Measurements from ENCODE around the gene SLC22A23. TPM values are rescaled to one million over a fixed set of nuclear protein-coding genes. Genes with fewer than 3 reads are reported as not detected.

Gene SLC22A23
- total RNA-seq, 2 experiments from 2014 or later, result 13.4 to 13.6 TPM

- Histone ChIP-seq H3K36me3 (ENCODE audit: insufficient read depth, low read length) (no peaks in the 10 kb centered on the region), H3K9me3 (ENCODE audit: control insufficient read depth in 1 of 2, insufficient read depth in 1 of 2, low read length in 2 of 2) (no peaks in the 10 kb centered on the region), H3K4me3 (ENCODE audit: low read length) (no peak overlapping the region), H3K27ac (ENCODE audit: low read depth in 1 of 2, low read length in 2 of 2) (no peak overlapping the region), H3K4me1 (ENCODE audit: insufficient read depth, low read length) (no peaks in the 10 kb centered on the region), H3K27me3 (ENCODE audit: control insufficient read depth in 1 of 2, insufficient read depth in 2 of 2, low read length in 2 of 2) (no peaks in the 10 kb centered on the region)
- H3K27me3 Mint-ChIP-seq, result no peaks in the 10 kb centered on the region
- peaks cover 19% of the 10 kb centered on the region for H3K4me1 Mint-ChIP-seq (ENCODE audit: low read depth)
- ChIA-PET CTCF (interaction anchor here (0.5 kb wide), 1 partner anchor 665 kb away, joined by 4 read pairs; no protein-coding TSS in a partner anchor), POLR2A (no interaction called here)
- no peaks in the 10 kb centered on the region for H3K9me3 Mint-ChIP-seq
- no peak for DNase-seq
- intact Hi-C loops (cut with DNase I, micrococcal nuclease), result no loop called here
- H3K27ac Mint-ChIP-seq, result no peak overlapping the region
- ATAC-seq (ENCODE audit: poor library complexity), result no peak
- no peak overlapping the region for H3K4me3 Mint-ChIP-seq
- no peaks in the 10 kb centered on the region for H3K36me3 Mint-ChIP-seq (ENCODE audit: low read depth)
- TF ChIP-seq, protein P1, sequence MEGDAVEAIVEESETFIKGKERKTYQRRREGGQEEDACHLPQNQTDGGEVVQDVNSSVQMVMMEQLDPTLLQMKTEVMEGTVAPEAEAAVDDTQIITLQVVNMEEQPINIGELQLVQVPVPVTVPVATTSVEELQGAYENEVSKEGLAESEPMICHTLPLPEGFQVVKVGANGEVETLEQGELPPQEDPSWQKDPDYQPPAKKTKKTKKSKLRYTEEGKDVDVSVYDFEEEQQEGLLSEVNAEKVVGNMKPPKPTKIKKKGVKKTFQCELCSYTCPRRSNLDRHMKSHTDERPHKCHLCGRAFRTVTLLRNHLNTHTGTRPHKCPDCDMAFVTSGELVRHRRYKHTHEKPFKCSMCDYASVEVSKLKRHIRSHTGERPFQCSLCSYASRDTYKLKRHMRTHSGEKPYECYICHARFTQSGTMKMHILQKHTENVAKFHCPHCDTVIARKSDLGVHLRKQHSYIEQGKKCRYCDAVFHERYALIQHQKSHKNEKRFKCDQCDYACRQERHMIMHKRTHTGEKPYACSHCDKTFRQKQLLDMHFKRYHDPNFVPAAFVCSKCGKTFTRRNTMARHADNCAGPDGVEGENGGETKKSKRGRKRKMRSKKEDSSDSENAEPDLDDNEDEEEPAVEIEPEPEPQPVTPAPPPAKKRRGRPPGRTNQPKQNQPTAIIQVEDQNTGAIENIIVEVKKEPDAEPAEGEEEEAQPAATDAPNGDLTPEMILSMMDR (IDR thresholded peaks at IDR 0.05), result no peak
Observed at GRCh38 chr6:3340894-3341293, 116.0 kb downstream of the SLC22A23 start.

- Mint-ChIP-seq H3K4me1 (ENCODE audit: low read depth) (peaks cover 19% of the 10 kb centered on the region), H3K27ac (no peak overlapping the region), H3K4me3 (no peak overlapping the region), H3K36me3 (ENCODE audit: low read depth) (no peaks in the 10 kb centered on the region), H3K9me3 (no peaks in the 10 kb centered on the region), H3K27me3 (no peaks in the 10 kb centered on the region)
- Histone ChIP-seq H3K4me1 (ENCODE audit: insufficient read depth, low read length) (no peaks in the 10 kb centered on the region), H3K36me3 (ENCODE audit: insufficient read depth, low read length) (no peaks in the 10 kb centered on the region), H3K9me3 (ENCODE audit: control insufficient read depth in 1 of 2, insufficient read depth in 1 of 2, low read length in 2 of 2) (no peaks in the 10 kb centered on the region), H3K4me3 (ENCODE audit: low read length) (no peak overlapping the region), H3K27me3 (ENCODE audit: control insufficient read depth in 1 of 2, insufficient read depth in 2 of 2, low read length in 2 of 2) (no peaks in the 10 kb centered on the region), H3K27ac (ENCODE audit: low read depth in 1 of 2, low read length in 2 of 2) (no peak overlapping the region)
- ChIA-PET CTCF (no interaction called here), POLR2A (no interaction called here)
- ATAC-seq (ENCODE audit: poor library complexity), result no peak
- TF ChIP-seq, protein P1 (IDR thresholded peaks at IDR 0.05), result no peak
- intact Hi-C loops (cut with DNase I, micrococcal nuclease), result no loop called here
- no peak for DNase-seq
Observed at GRCh38 chr6:3340358-3340802, 116.5 kb downstream of the SLC22A23 start.

- no peak for ATAC-seq (ENCODE audit: poor library complexity)
- no peak for DNase-seq
- Histone ChIP-seq H3K4me3 (ENCODE audit: low read length) (no peak overlapping the region), H3K36me3 (ENCODE audit: insufficient read depth, low read length) (no peaks in the 10 kb centered on the region), H3K9me3 (ENCODE audit: control insufficient read depth in 1 of 2, insufficient read depth in 1 of 2, low read length in 2 of 2) (no peaks in the 10 kb centered on the region), H3K4me1 (ENCODE audit: insufficient read depth, low read length) (no peaks in the 10 kb centered on the region), H3K27me3 (ENCODE audit: control insufficient read depth in 1 of 2, insufficient read depth in 2 of 2, low read length in 2 of 2) (no peaks in the 10 kb centered on the region), H3K27ac (ENCODE audit: low read depth in 1 of 2, low read length in 2 of 2) (no peak overlapping the region)
- CTCF ChIA-PET, result interaction anchor here (0.5 kb wide), 1 partner anchor 59 kb away, joined by 3 read pairs; no protein-coding TSS in a partner anchor
- intact Hi-C loops (cut with DNase I, micrococcal nuclease), result no loop called here
- Mint-ChIP-seq H3K9me3 (no peaks in the 10 kb centered on the region), H3K4me1 (ENCODE audit: low read depth) (peaks cover 20% of the 10 kb centered on the region), H3K36me3 (ENCODE audit: low read depth) (no peaks in the 10 kb centered on the region), H3K27ac (no peak overlapping the region), H3K27me3 (no peaks in the 10 kb centered on the region), H3K4me3 (no peak overlapping the region)
- POLR2A ChIA-PET, result no interaction called here
- TF ChIP-seq, protein P1 (IDR thresholded peaks at IDR 0.05), result no peak
Observed at GRCh38 chr6:3339811-3340210, 117.0 kb downstream of the SLC22A23 start.
